HG03432 (cell line): ENCODE data around the gene RNF25.
"Not testable (repeated sequence)": the region's sequence is repeated elsewhere in the genome, so short reads cannot be mapped to it uniquely, and the experiment has no call there.

Experiments used
- ATAC-seq: cut with Tn5 transposase; IDR thresholded peaks from one replicate; pipeline ENCODE4 v1.9.1; 2021; ENCODE audit warnings: mild to moderate bottlenecking, moderate library complexity; ENCODE audit not compliant: unreplicated experiment

Gene RNF25

GRCh38 chr2:218687400-218688060 lies 15.7 kb upstream of the RNF25 start:
- ATAC-seq: not testable (repeated sequence)

GRCh38 chr2:218680061-218680460 lies 8.3 kb upstream of the RNF25 start:
- no peak for ATAC-seq

- no peak for ATAC-seq
Measured at GRCh38 chr2:218679119-218679518, 7.3 kb upstream of the RNF25 start.

DNA sequence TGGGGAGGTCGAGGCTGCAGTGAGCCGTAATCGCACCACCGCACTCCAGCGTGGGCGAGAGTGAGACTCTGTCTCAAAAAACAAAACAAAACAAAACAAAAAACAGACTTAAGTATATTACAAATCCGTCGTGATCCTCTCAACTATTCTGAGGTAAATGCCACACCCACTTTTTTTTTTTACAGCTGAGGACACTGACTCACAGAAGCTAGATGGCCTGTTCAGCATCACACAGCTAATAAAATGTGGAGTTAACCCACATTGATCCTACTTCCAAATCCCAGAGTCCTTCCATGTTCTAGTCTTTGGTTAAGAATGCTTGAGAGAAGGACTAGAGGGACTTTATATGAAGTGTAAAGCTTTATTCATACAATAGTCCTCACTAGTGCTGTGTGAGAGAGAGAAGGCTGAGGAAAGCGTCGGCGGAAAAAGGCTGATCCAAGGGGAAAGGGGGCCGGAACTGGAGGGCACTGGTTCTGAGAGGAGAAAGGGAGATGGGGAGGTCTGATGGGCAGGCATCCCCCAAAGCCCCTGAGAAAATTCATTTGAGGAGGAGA lies 627 bp downstream of the RNF25 start:
- ATAC-seq: no peak

- ATAC-seq: no peak
Measured at GRCh38 chr2:218664653-218665052, 7.1 kb downstream of the RNF25 start.

- no peak for ATAC-seq
Measured at GRCh38 chr2:218663901-218664300, 7.9 kb downstream of the RNF25 start.

DNA sequence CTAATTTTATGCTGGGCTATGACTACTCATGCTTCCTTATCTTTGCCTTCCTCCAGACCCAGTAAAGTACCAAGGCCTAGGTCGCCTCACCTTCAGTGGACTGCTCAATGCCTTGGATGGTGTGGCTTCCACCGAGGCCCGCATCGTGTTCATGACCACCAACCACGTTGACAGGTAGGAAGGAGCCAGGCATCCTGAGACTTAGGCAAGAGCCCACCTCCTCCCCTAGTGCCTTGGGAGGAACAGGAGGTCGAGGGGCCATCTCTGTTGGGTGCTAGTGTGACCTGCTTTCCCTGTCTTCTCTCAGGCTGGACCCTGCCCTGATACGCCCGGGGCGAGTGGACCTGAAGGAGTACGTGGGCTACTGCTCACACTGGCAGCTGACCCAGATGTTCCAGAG lies 9.0 kb downstream of the RNF25 start:
- ATAC-seq: no peak

DNA sequence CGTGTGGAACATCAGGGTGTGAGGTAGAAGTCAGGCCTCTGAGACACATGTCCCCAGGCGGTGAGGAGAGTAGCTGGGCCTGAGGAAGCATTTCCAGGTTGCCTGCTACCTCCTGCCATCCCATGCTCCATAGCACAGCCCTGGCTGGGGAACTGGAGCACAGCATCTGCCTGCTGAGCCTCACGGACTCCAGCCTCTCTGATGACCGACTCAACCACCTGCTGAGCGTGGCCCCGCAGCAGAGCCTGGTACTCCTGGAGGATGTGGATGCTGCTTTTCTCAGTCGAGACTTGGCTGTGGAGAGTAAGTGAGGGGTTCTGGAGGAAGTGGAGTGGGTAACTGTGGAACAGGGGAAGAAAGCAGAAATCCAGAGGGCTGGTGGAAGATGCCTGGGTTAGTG lies 9.4 kb downstream of the RNF25 start:
- no peak for ATAC-seq

- ATAC-seq: no peak
Measured at GRCh38 chr2:218659988-218660358, 11.8 kb downstream of the RNF25 start.

DNA sequence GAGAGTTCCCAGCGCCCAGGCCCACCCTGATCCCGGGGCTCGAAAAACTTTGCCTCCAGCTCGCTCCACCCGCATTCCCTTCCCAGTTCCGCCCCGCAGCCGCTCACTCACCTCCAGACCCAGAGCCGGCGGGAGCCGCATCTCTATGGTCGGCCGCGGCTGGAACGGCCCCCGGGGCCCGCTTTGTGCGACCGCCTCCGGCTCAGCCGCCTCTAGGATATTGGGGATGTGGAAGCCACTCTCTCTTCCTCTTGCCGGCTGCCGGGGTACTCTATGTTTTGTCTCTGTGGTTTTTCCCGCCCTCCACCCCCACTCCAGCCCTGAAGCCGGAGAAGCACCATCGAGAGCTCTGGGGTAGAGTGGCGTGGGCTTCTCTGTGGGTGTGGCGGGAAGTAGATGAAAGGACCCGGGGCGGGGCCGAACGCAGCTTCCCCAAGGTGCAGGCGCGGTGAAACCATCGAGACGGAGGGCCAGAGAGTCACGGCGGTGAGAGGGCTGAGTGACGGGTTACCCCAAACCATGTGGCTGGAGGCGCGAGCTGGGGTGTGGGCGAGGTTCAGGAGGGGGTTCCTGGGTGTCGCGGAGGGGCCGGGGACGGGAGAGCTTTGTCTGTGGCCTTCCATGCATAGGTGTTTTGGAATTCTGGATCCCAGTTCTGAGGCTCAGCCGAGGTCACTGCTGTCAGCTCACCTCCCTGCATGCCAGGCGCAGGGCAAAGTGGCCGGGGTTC lies 12.4 kb downstream of the RNF25 start, which contains the start of the genes BCS1L and ZNF142:
Gene BCS1L, plus strand, starts transcription at position 426 of the 730 bp plus-strand sequence. CDS start 1,305 bp downstream, outside the sequence.
Gene ZNF142, minus strand, starts transcription at position 366 of the 730 bp plus-strand sequence. CDS start 3,194 bp downstream, outside the sequence.
- peak; percentile 97 for ATAC-seq

GRCh38 chr2:218658671-218659257 lies 13.0 kb downstream of the RNF25 start:
- ATAC-seq: peak; percentile 46

DNA sequence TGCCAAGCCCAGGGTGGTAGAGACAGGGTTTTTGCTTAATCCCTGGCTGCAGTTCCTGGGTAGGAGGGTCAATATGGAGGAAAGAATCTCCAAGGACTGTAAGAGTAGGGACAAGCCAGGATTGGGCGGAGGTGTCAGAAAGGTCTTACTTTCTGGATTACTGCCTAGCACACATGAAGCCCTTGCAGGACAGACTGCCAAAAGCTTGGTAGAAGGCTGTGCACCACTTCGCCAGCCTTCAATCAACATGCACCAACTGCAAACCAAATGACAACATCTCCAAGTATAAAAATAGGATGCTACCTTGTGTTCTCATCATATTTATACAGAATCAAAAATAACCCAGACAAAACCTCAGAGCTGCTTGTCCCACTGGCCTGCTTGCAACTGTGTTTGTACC lies 16.1 kb downstream of the RNF25 start:
- no peak for ATAC-seq

DNA sequence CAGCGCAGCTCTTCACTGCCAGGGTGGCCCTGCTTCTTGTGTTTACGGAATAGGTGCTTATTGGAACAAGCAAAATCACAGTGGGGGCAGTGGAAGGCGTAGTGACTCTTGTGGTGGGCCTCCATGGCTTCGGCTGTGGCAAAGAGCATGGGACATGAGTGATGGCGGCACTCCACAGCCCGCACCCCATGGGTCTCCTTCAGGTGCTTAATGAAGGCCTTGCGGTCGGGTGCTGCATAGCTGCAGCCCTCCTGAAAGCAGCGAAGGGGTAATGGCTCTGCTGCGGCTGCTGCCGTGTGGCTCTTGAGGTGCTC lies 23.1 kb downstream of the RNF25 start:
- ATAC-seq: no peak

- ATAC-seq: no peak
Measured at GRCh38 chr2:218648088-218648786, 23.6 kb downstream of the RNF25 start.

DNA sequence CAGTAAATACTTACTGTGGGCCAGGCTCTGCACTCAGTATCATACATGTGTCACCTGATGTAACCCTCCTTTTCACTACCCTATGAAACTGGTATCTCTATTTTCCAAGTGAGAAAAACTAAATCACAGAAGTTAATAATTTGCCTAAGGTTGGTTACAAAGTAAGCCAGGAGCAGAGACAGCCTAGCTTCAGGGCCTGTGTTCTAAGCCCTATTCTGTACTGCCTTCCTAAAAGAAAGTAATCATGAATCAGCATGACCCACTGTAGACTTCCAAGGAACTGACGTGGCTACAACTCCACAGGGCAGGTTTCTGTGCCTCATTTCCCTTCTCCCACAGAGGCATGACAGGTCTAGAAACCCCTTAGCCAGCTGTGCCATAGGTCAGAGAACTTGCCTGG lies 26.7 kb downstream of the RNF25 start:
- ATAC-seq: no peak

DNA sequence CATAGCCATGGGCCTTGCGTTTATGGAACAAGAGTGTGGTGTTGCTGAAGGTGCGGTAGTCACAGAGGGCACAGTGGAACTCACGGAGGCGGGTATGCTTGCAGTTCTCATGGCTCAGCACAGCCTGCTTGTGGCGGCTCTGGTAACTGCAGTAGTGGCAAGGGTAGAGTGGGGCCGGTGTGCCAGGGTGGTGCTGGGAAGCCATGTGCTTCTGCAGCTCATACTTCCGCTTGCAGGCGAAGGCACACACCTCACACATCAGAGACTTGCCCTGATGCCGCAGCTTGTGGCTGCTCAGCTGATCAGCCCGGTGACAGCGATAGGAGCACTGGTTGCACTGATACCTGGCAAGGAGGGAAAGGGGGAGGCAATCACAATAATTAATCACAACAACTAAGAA lies 27.1 kb downstream of the RNF25 start:
- no peak for ATAC-seq

- ATAC-seq: no peak
Measured at GRCh38 chr2:218643751-218644310, 28.0 kb downstream of the RNF25 start.

- no peak for ATAC-seq
Measured at GRCh38 chr2:218642786-218643185, 29.0 kb downstream of the RNF25 start.

DNA sequence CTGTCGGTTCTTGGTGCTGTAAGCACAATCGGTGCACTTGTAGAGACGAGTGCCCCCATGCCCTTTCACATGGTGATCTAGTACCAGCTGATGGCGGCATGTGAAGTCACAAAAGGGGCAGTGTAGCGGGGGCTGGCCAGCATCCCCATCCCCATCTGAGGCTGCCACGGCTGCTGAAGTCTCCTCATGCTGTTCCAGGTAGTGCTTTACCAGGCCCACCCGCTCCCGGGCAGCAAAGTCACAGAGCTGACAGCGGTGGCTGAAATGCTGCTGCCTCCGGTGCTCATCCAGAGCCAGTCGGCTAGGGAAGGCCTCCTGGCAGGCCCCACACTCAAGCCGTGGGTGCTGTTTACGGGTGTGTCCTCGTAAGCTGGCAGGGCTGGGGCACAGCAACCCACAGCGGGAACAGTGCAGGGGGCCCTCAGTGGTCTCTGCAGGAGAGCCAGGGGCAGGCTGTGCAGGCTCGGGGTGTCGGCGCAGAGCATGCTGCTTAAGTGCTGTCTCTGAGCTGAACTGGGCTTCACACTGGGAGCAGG lies 29.6 kb downstream of the RNF25 start:
- ATAC-seq: no peak

- ATAC-seq: no peak
Measured at GRCh38 chr2:218638372-218638771, 33.4 kb downstream of the RNF25 start.

GRCh38 chr2:218635719-218636118 lies 36.1 kb downstream of the RNF25 start:
- no peak for ATAC-seq
